NB4 (cell line): Measurements from ENCODE around the gene TMEM52.

ENCODE experiments used
- MYC ChIP-seq: IDR thresholded peaks from 2 replicates; pipeline ENCODE4 v1.6.1; 2011; ENCODE audit warnings: low read depth, low read length
- POLR2A ChIP-seq: IDR thresholded peaks from 2 replicates; pipeline ENCODE4 v1.6.1; 2011; ENCODE audit warnings: mild to moderate bottlenecking; ENCODE audit not compliant: insufficient read length; ENCODE audit errors: extremely low read depth
- TF ChIP-seq, protein P1 (sequence below): IDR thresholded peaks from one replicate; pipeline ENCODE4 v1.5.1; 2012; ENCODE audit warnings: low read depth, low read length
- TF ChIP-seq, protein P2 (sequence below): IDR thresholded peaks from 2 replicates; pipeline ENCODE4 v1.6.1; 2011; ENCODE audit warnings: low read depth, low read length

DNA sequence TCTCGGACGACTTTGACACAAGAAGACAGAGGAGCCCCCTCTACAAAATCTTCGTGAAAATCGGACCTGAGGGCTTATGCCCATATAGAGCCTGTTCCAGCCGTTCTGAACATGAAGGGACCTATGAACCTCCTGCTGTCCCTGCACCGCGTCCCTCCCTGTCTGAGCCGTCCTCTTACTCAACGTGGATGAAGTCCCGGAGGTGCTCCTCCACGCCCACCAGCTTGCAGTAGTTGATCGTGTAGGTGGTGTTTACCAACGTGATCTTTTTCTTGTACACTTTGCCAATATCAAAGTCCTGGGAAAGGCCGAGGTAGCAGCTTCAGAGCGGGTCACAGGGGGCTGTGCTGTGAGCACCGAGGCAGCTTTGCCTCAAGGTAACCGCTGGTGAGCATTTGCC lies 44.5 kb upstream of the TMEM52 start:
- TF ChIP-seq, protein P1, sequence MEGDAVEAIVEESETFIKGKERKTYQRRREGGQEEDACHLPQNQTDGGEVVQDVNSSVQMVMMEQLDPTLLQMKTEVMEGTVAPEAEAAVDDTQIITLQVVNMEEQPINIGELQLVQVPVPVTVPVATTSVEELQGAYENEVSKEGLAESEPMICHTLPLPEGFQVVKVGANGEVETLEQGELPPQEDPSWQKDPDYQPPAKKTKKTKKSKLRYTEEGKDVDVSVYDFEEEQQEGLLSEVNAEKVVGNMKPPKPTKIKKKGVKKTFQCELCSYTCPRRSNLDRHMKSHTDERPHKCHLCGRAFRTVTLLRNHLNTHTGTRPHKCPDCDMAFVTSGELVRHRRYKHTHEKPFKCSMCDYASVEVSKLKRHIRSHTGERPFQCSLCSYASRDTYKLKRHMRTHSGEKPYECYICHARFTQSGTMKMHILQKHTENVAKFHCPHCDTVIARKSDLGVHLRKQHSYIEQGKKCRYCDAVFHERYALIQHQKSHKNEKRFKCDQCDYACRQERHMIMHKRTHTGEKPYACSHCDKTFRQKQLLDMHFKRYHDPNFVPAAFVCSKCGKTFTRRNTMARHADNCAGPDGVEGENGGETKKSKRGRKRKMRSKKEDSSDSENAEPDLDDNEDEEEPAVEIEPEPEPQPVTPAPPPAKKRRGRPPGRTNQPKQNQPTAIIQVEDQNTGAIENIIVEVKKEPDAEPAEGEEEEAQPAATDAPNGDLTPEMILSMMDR: no peak
- TF ChIP-seq POLR2A (no peak), MYC (no peak)
- TF ChIP-seq, protein P2, sequence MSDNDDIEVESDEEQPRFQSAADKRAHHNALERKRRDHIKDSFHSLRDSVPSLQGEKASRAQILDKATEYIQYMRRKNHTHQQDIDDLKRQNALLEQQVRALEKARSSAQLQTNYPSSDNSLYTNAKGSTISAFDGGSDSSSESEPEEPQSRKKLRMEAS: no peak
